GM18861 (cell line): Measurements from ENCODE around the gene C7.

ENCODE experiments used
- ATAC-seq: cut with Tn5 transposase; IDR thresholded peaks from one replicate; pipeline ENCODE4 v1.9.1; 2021; ENCODE audit not compliant: unreplicated experiment

The C7 gene

GRCh38 chr5:40915341-40915926 lies 6.1 kb downstream of the C7 start:
- ATAC-seq, result no peak

- ATAC-seq, result no peak
Measured at GRCh38 chr5:40916226-40916625, 6.9 kb downstream of the C7 start.

GRCh38 chr5:40928886-40929448 lies 19.7 kb downstream of the C7 start:
- ATAC-seq, result no peak

- ATAC-seq, result no peak
Measured at GRCh38 chr5:40932766-40933165, 23.5 kb downstream of the C7 start.

- ATAC-seq, result no peak
Measured at GRCh38 chr5:40937075-40937474, 27.8 kb downstream of the C7 start.

GRCh38 chr5:40939753-40940152 lies 30.5 kb downstream of the C7 start:
- no peak for ATAC-seq

- ATAC-seq, result no peak
Measured at GRCh38 chr5:40945111-40945510, 35.8 kb downstream of the C7 start.

- ATAC-seq, result no peak
Measured at GRCh38 chr5:40955313-40955712, 46.0 kb downstream of the C7 start.

GRCh38 chr5:40957048-40957447 lies 47.8 kb downstream of the C7 start:
- no peak for ATAC-seq

GRCh38 chr5:40958811-40959210 lies 49.5 kb downstream of the C7 start:
- no peak for ATAC-seq

GRCh38 chr5:40960037-40960436 lies 50.7 kb downstream of the C7 start:
- no peak for ATAC-seq

- no peak for ATAC-seq
Measured at GRCh38 chr5:40962207-40962955, 53.1 kb downstream of the C7 start.

GRCh38 chr5:40972434-40972833 lies 63.1 kb downstream of the C7 start:
- ATAC-seq, result no peak

- ATAC-seq, result no peak
Measured at GRCh38 chr5:40973364-40974004, 64.2 kb downstream of the C7 start.

- no peak for ATAC-seq
Measured at GRCh38 chr5:40976041-40976440, 66.7 kb downstream of the C7 start.

- no peak for ATAC-seq
Measured at GRCh38 chr5:40976836-40977235, 67.5 kb downstream of the C7 start.

GRCh38 chr5:40981420-40981819 lies 72.1 kb downstream of the C7 start:
- ATAC-seq, result no peak

- ATAC-seq, result no peak
Measured at GRCh38 chr5:40983781-40984180, 74.5 kb downstream of the C7 start.

- ATAC-seq, result no peak
Measured at GRCh38 chr5:40984884-40985283, 75.6 kb downstream of the C7 start.

GRCh38 chr5:40985501-40985900 lies 76.2 kb downstream of the C7 start:
- ATAC-seq, result no peak

GRCh38 chr5:40986666-40987065 lies 77.4 kb downstream of the C7 start:
- ATAC-seq, result no peak

- ATAC-seq, result no peak
Measured at GRCh38 chr5:40987349-40987748, 78.1 kb downstream of the C7 start.
